A204.1 (cell line): Measurements from ENCODE around the gene CAPN7.

Source experiments
- FAIRE-seq: peaks from 2 replicates; lab custom pipeline; 2012; peaks lifted over from hg19 to GRCh38; lab: Jason Lieb, UNC

The CAPN7 gene

DNA sequence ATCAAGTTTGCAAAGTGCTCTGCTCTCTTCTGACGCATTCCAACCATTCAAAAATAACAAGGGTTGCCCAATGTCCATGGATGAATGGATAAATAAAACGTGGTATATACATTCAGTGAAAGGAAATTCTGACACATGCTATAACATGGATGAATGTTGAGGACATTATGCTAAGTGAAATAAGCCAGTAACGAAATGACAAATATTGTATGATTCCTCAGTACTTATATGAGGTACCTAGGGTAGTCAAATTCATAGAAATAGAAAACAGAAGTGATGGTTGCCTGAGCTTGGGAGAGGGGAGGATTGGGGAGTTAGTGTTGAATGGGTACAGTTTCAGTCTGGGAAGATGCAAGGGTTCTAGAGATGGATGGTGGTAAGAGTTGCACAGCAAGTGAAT, 92.5 kb downstream of the CAPN7 start:
- FAIRE-seq = no peak

DNA sequence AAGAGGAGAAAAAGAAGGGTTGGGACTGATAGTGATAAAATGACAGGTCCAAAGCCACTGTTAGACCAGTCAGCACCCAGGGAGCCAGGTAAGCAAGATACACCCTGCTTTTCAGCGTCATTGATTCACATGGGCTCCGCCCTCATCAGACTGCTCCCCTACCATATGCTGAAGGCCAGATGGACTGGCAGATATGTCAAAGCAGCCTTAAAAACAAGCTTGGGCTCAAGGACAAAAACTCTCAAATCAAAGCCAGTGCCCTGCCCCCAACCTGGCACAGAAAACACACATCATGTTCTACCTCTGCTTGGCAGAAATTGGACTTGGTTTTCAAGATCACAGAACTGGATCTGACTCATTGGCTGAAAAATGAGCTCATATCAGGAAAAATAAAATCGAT, 93.0 kb downstream of the CAPN7 start:
- no peak for FAIRE-seq

- FAIRE-seq = no peak
These were observed 94.5 kb downstream of the CAPN7 start for GRCh38 chr3:15300323-15301078.

- FAIRE-seq = no peak
These were observed 95.7 kb downstream of the CAPN7 start for GRCh38 chr3:15301761-15302160.
